Osteocyte (in vitro differentiated cells): ENCODE measurements around the gene GAGE13. TPM values are rescaled to one million over a fixed set of nuclear protein-coding genes. Genes with fewer than 3 reads are reported as not detected.
"Not testable (repeated sequence)": the region's sequence is repeated elsewhere in the genome, so short reads cannot be mapped to it uniquely, and the experiment has no call there.

Experiments
- DNase-seq: peaks from one replicate; pipeline ENCODE4 v3.0.0; 2021; ENCODE audit warnings: mixed read lengths; ENCODE audit not compliant: unreplicated experiment; ENCODE audit errors: extremely low spot score
- H3K27ac Mint-ChIP-seq: one replicate; pipeline ENCODE4 v1.8.0; 2021; ENCODE audit warnings: mild to moderate bottlenecking, mixed read lengths; ENCODE audit not compliant: unreplicated experiment
- H3K27me3 Mint-ChIP-seq: one replicate; pipeline ENCODE4 v1.8.0; 2021; ENCODE audit warnings: mixed read lengths; ENCODE audit not compliant: unreplicated experiment
- H3K36me3 Mint-ChIP-seq: one replicate; pipeline ENCODE4 v1.8.0; 2021; ENCODE audit warnings: mixed read lengths; ENCODE audit not compliant: unreplicated experiment
- H3K4me1 Mint-ChIP-seq: one replicate; pipeline ENCODE4 v1.8.0; 2021; ENCODE audit warnings: mixed read lengths; ENCODE audit not compliant: unreplicated experiment
- H3K4me3 Mint-ChIP-seq: one replicate; pipeline ENCODE4 v1.8.0; 2021; ENCODE audit warnings: mild to moderate bottlenecking, moderate library complexity, mixed read lengths; ENCODE audit not compliant: unreplicated experiment
- H3K9me3 Mint-ChIP-seq: one replicate; pipeline ENCODE4 v1.8.0; 2021; ENCODE audit warnings: mixed read lengths; ENCODE audit not compliant: unreplicated experiment
- CTCF ChIP-seq: fragments of 200-600 bp; sonication (generic); IDR thresholded peaks from 2 replicates; pipeline ENCODE4 v1.5.0; 2021; ENCODE audit warnings: antibody characterized with exemption, mild to moderate bottlenecking, moderate library complexity
- total RNA-seq: library from RNA; stranded (reverse); gene quantifications from 2 replicates; pipeline ENCODE4 v1.2.1, GENCODE V29; 2021

GAGE13 gene
- total RNA-seq, 1 donor from 2014 or later, result not detected

GRCh38 chrX:49312176-49312575, 19.2 kb upstream of the GAGE13 start:
- Mint-ChIP-seq H3K4me3 (no peak overlapping the region), H3K36me3 (no peaks in the 10 kb centered on the region), H3K27ac (no peak overlapping the region), H3K4me1 (peaks cover 19% of the 10 kb centered on the region), H3K9me3 (no peaks in the 10 kb centered on the region), H3K27me3 (no peaks in the 10 kb centered on the region)
- no peak for TF ChIP-seq CTCF
- no peak for DNase-seq

GRCh38 chrX:49316085-49316484, 15.3 kb upstream of the GAGE13 start:
- Mint-ChIP-seq H3K36me3 (no peaks in the 10 kb centered on the region), H3K9me3 (no peaks in the 10 kb centered on the region), H3K27me3 (no peaks in the 10 kb centered on the region), H3K4me3 (no peak overlapping the region), H3K4me1 (no peaks in the 10 kb centered on the region), H3K27ac (no peak overlapping the region)
- TF ChIP-seq CTCF, result no peak
- DNase-seq, result no peak

GRCh38 chrX:49321737-49322136, 9.6 kb upstream of the GAGE13 start, which contains the start of gene GAGE12J:
Gene GAGE12J, plus strand, starts transcription at chrX:49322037. Its CDS starts 1,157 bp downstream, at chrX:49323194.
- H3K27me3 Mint-ChIP-seq, DNase-seq, H3K9me3 Mint-ChIP-seq, H3K4me1 Mint-ChIP-seq, H3K36me3 Mint-ChIP-seq, H3K27ac Mint-ChIP-seq, H3K4me3 Mint-ChIP-seq: not testable (repeated sequence)

GRCh38 chrX:49322266-49322665, 9.1 kb upstream of the GAGE13 start:
- not testable (repeated sequence) for H3K27me3 Mint-ChIP-seq, H3K9me3 Mint-ChIP-seq, H3K4me1 Mint-ChIP-seq, H3K27ac Mint-ChIP-seq, H3K4me3 Mint-ChIP-seq, H3K36me3 Mint-ChIP-seq
- peak; percentile 67 for DNase-seq

GRCh38 chrX:49323735-49324134, 7.6 kb upstream of the GAGE13 start:
- not testable (repeated sequence) for H3K36me3 Mint-ChIP-seq, H3K4me3 Mint-ChIP-seq, H3K27ac Mint-ChIP-seq, H3K27me3 Mint-ChIP-seq, H3K9me3 Mint-ChIP-seq, H3K4me1 Mint-ChIP-seq, DNase-seq

- H3K4me3 Mint-ChIP-seq, H3K27me3 Mint-ChIP-seq, H3K4me1 Mint-ChIP-seq, H3K27ac Mint-ChIP-seq, H3K9me3 Mint-ChIP-seq, H3K36me3 Mint-ChIP-seq: not testable (repeated sequence)
- DNase-seq, result peak; percentile 73
Observed at GRCh38 chrX:49330421-49330820, 961 bp upstream of the GAGE13 start.

- H3K9me3 Mint-ChIP-seq, DNase-seq, H3K4me1 Mint-ChIP-seq, H3K36me3 Mint-ChIP-seq, H3K4me3 Mint-ChIP-seq, H3K27me3 Mint-ChIP-seq, H3K27ac Mint-ChIP-seq: not testable (repeated sequence)
Observed at GRCh38 chrX:49331841-49332240, 459 bp downstream of the GAGE13 start.

- H3K4me3 Mint-ChIP-seq, H3K36me3 Mint-ChIP-seq, H3K27me3 Mint-ChIP-seq, H3K4me1 Mint-ChIP-seq, H3K9me3 Mint-ChIP-seq, H3K27ac Mint-ChIP-seq: not testable (repeated sequence)
- peak; percentile 96 for DNase-seq
Observed at GRCh38 chrX:49341449-49341848, 10.1 kb downstream of the GAGE13 start.

GRCh38 chrX:49344496-49345175, 13.3 kb downstream of the GAGE13 start:
- H3K36me3 Mint-ChIP-seq, H3K27me3 Mint-ChIP-seq, H3K27ac Mint-ChIP-seq, H3K9me3 Mint-ChIP-seq, H3K4me1 Mint-ChIP-seq, H3K4me3 Mint-ChIP-seq: not testable (repeated sequence)
- DNase-seq, result peak; percentile 76

GRCh38 chrX:49345402-49345801, 14.0 kb downstream of the GAGE13 start:
- H3K36me3 Mint-ChIP-seq, H3K9me3 Mint-ChIP-seq: not testable (repeated sequence)

GRCh38 chrX:49346150-49346549, 14.8 kb downstream of the GAGE13 start:
- not testable (repeated sequence) for H3K4me1 Mint-ChIP-seq, H3K9me3 Mint-ChIP-seq, H3K36me3 Mint-ChIP-seq, H3K27ac Mint-ChIP-seq, H3K4me3 Mint-ChIP-seq, H3K27me3 Mint-ChIP-seq
- peak; percentile 94 for DNase-seq

More at GRCh38 chrX:49345402-49345801, 14.0 kb downstream of the GAGE13 start:
- DNase-seq, result peak; percentile 85
- not testable (repeated sequence) for H3K27ac Mint-ChIP-seq, H3K4me1 Mint-ChIP-seq, H3K27me3 Mint-ChIP-seq, H3K4me3 Mint-ChIP-seq
